Measurements from ENCODE around the gene ATP2A1.

Gene ATP2A1

GRCh38 chr16:28895609-28896008 lies 17.3 kb downstream of the ATP2A1 start:
- H3K27ac ChIP-seq (ENCODE audit: extremely low read depth, low read depth, low read length): no peak overlapping the region
- TF ChIP-seq ZNF658 (tag by site-specific recombination; IDR thresholded peaks at IDR 0.05) (no peak), ZSCAN30 (tag by site-specific recombination; IDR thresholded peaks at IDR 0.05) (no peak), ZBTB6 (tag by site-specific recombination; IDR thresholded peaks at IDR 0.05) (no peak), REST (tag by site-specific recombination; IDR thresholded peaks at IDR 0.05) (no peak), MYNN (tag by site-specific recombination; IDR thresholded peaks at IDR 0.05; ENCODE audit: borderline replicate concordance) (no peak), ZNF610 (tag by site-specific recombination; IDR thresholded peaks at IDR 0.05; ENCODE audit: borderline replicate concordance) (no peak), HOXA7 (CRISPR knock-in tag; IDR thresholded peaks at IDR 0.05; ENCODE audit: borderline replicate concordance) (no peak), EGR2 (tag by site-specific recombination; IDR thresholded peaks at IDR 0.05; ENCODE audit: low read depth) (no peak), ZNF223 (tag by site-specific recombination; IDR thresholded peaks at IDR 0.05) (no peak), ZBTB11 (tag by site-specific recombination; conservative IDR thresholded peaks at IDR 0.05; ENCODE audit: low read depth) (no peak)
- ChIA-PET POLR2A (no interaction called here), CTCF (no interaction called here)
- H3K4me3 ChIP-seq (ENCODE audit: low read depth, low read length): no peak overlapping the region
- H3K36me3 ChIP-seq (ENCODE audit: control insufficient read depth in 2 of 2, insufficient read depth in 1 of 2, low read length in 2 of 2): peaks cover 0 to 17% of the 10 kb centered on the region in 2 experiments; a peak in 2 of 3 replicates
- H3K9me3 ChIP-seq (ENCODE audit: control insufficient read depth, insufficient read depth, low read depth, low read length): no peaks in the 10 kb centered on the region
- no peaks in the 10 kb centered on the region for H3K4me1 ChIP-seq (ENCODE audit: control insufficient read depth, insufficient read depth, low read length)

- ChIA-PET POLR2A (no interaction called here), CTCF (no interaction called here)
- TF ChIP-seq ATF2 (tag by site-specific recombination; IDR thresholded peaks at IDR 0.05; ENCODE audit: low read depth): no peak
- TF ChIP-seq ZFHX2 (tag by site-specific recombination; conservative IDR thresholded peaks at IDR 0.05): no peak
- TF ChIP-seq ZNF549 (tag by site-specific recombination; IDR thresholded peaks at IDR 0.05): no peak
- no peak for TF ChIP-seq BCL11A (tag by site-specific recombination; IDR thresholded peaks at IDR 0.05; ENCODE audit: low read depth)
- no peak for TF ChIP-seq ZNF596 (tag by site-specific recombination; IDR thresholded peaks at IDR 0.05)
- no peak for TF ChIP-seq GLIS1 (tag by site-specific recombination; IDR thresholded peaks at IDR 0.05)
- no peak for TF ChIP-seq PRDM6 (tag by site-specific recombination; IDR thresholded peaks at IDR 0.05)
- no peak for TF ChIP-seq HOXD13 (CRISPR knock-in tag; IDR thresholded peaks at IDR 0.05; ENCODE audit: borderline replicate concordance)
- no peak for TF ChIP-seq ZNF600 (tag by site-specific recombination; IDR thresholded peaks at IDR 0.05)
Observed at GRCh38 chr16:28897826-28898225, 19.5 kb downstream of the ATP2A1 start.

More at GRCh38 chr16:28897826-28898225, 19.5 kb downstream of the ATP2A1 start:
- H3K27ac ChIP-seq (ENCODE audit: extremely low read depth, low read depth, low read length): no peak overlapping the region
- no peak overlapping the region for H3K4me3 ChIP-seq (ENCODE audit: low read depth, low read length)
- peaks cover 0 to 19% of the 10 kb centered on the region in 2 experiments; a peak in 2 of 3 replicates for H3K36me3 ChIP-seq (ENCODE audit: control insufficient read depth in 2 of 2, insufficient read depth in 1 of 2, low read length in 2 of 2)
- H3K9me3 ChIP-seq (ENCODE audit: control insufficient read depth, insufficient read depth, low read depth, low read length): no peaks in the 10 kb centered on the region
- H3K4me1 ChIP-seq (ENCODE audit: control insufficient read depth, insufficient read depth, low read length): no peaks in the 10 kb centered on the region
